Small intestine (tissue), 7 donors: ENCODE measurements around the gene RFC5. TPM values are rescaled to one million over a fixed set of nuclear protein-coding genes. Genes with fewer than 3 reads are reported as not detected.
"Not testable (repeated sequence)": the region's sequence is repeated elsewhere in the genome, so short reads cannot be mapped to it uniquely, and the experiment has no call there.

ENCODE experiments used
- DNase-seq, 2 donors: peaks; one replicate each; pipeline versions ENCODE4 v3.0.0 to v3.0.0-alpha.2; 2013
- FAIRE-seq: peaks from 2 replicates; lab custom pipeline; 2012; peaks lifted over from hg19 to GRCh38; lab: Jason Lieb, UNC
- H3K27ac ChIP-seq, 3 donors: one replicate each; pipeline ENCODE4 v1.5.1; 2013; ENCODE audit warnings: low read length in 2 of 3, mild to moderate bottlenecking in 2 of 3, control low read depth in 1 of 3, inconsistent platforms in 1 of 3, low read depth in 1 of 3, moderate library complexity in 1 of 3
- H3K27me3 ChIP-seq, 3 donors: one replicate each; pipeline ENCODE4 v1.6.1; 2013; ENCODE audit warnings: low read length in 3 of 3, inconsistent platforms in 1 of 3; ENCODE audit not compliant: control insufficient read depth in 3 of 3, insufficient read depth in 3 of 3
- H3K36me3 ChIP-seq, 3 donors: one replicate each; pipeline ENCODE4 v1.6.1; 2013; ENCODE audit warnings: low read length in 3 of 3, inconsistent platforms in 1 of 3, low read depth in 1 of 3, mild to moderate bottlenecking in 1 of 3, moderate library complexity in 1 of 3; ENCODE audit not compliant: control insufficient read depth in 3 of 3, insufficient read depth in 2 of 3
- H3K4me1 ChIP-seq, 3 donors: one replicate each; pipeline ENCODE4 v1.6.1; 2013; ENCODE audit warnings: low read length in 2 of 3, inconsistent platforms in 1 of 3, low read depth in 1 of 3, mild to moderate bottlenecking in 1 of 3, moderate library complexity in 1 of 3; ENCODE audit not compliant: control insufficient read depth in 3 of 3, insufficient read depth in 2 of 3
- H3K4me3 ChIP-seq, 3 donors: one replicate each; pipeline ENCODE4 v1.5.1; 2013; ENCODE audit warnings: low read length in 3 of 3, control low read depth in 1 of 3, inconsistent platforms in 1 of 3, low read depth in 1 of 3, mild to moderate bottlenecking in 1 of 3, moderate library complexity in 1 of 3
- H3K9me3 ChIP-seq, 2 donors: one replicate each; pipeline ENCODE4 v1.6.1; 2013; ENCODE audit warnings: low read depth in 1 of 2, low read length in 1 of 2; ENCODE audit not compliant: control insufficient read depth in 2 of 2, insufficient read depth in 1 of 2
- WGBS, 3 donors: extraction: QIAGEN DNeasy Blood & Tissue Kit; methylation state at CpG; one replicate each; pipeline ENCODE4 v1.1.7; 2013; 5-methylcytosine and 5-hydroxymethylcytosine counted together
- polyA plus RNA-seq, 4 donors: library from polyadenylated mRNA; stranded (reverse) in 3 of 4; unstranded in 1 of 4; fragments of 200-250 nt in 3 of 4; fragments of 120-200 nt in 1 of 4; gene quantifications; one replicate each; pipeline versions ENCODE4 v1.2.1 to v1.2.3, GENCODE V29; 2013
- donor health status: healthy with polysubstance abuse.
- donor health status: control.
- donor health status: control.
- donor health status: Bipolar disorder and iron deficiency.
- donor health status: healthy.

Gene RFC5
- polyA plus RNA-seq, 4 donors, result 6.5 to 21.8 (median 11.3) TPM

DNA sequence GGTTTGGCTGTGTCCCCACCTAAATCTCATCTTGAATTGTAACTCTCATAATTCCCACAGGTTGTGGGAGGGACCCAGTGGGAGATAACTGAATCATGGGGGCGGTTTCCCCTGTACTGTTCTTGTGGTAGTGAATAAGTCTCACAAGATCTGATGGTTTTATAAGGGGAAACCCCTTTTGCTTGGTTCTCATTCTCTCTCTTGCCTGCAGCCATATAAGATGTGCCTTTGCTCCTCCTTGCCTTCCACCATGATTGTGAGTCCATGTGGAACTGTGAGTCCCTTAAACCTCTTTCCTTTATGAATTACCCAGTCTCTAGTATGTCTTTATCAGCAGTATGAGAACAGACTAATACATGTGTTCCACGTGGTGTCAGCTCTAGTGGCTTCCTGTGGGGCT, 16.7 kb upstream of the RFC5 start:
- not testable (repeated sequence) for FAIRE-seq, H3K4me3 ChIP-seq, H3K27me3 ChIP-seq, DNase-seq, H3K36me3 ChIP-seq, H3K4me1 ChIP-seq, H3K27ac ChIP-seq, H3K9me3 ChIP-seq
- WGBS, 3 donors, result 68 to 76% (median 68%) methylated on average over 2 of the region's 2 CpGs

DNA sequence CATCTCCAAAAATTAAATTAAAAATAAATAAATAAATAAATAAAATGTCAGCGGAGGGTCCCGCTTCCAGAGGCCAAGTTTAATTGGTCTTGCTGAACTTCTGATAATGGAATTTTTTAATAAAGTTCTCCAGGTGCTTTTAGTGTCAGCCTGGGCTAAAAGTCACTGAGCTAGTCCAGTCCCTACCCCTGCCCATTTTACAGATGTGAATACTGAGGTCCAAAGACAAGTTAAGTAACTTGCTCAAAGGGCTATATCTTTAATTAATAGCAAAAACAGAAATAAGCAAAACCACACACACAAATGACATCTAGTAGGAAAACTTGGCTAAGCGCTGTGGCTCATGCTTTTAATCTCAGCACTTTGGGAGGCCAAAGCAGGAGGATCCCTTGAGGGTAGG, 5.6 kb upstream of the RFC5 start:
- Histone ChIP-seq H3K27ac (no peak overlapping the region), H3K9me3 (no peaks in the 10 kb centered on the region), H3K4me1 (peaks cover 0 to 2% (median 0%) of the 10 kb centered on the region in 3 donors), H3K27me3 (no peaks in the 10 kb centered on the region), H3K4me3 (no peak overlapping the region), H3K36me3 (no peaks in the 10 kb centered on the region)
- DNase-seq (no peak), FAIRE-seq (no peak)
- 96 to 97% (median 97%) methylated on average over 3 of the region's 3 CpGs for WGBS, 3 donors

DNA sequence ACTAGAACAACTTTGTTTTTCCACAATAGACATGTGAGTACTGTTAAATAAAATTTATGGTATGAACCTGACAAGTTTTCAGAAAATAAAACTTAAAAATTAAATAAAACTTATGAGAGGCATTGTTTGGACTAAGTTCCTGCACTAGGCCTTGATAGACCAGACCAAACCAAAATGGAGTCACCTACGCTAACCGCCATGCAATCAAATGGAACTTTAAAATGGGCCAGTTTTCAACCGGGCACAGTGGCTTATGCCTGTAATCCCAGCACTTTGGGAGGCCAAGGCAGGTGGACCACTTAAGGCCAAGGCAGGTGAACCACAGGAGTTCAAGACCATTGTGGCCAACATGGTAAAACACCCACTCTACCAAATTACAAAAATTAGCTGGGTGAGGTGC, 5.1 kb upstream of the RFC5 start:
- Histone ChIP-seq H3K9me3 (no peaks in the 10 kb centered on the region), H3K4me1 (peaks cover 0 to 6% (median 2%) of the 10 kb centered on the region in 3 donors), H3K27ac (no peak overlapping the region), H3K27me3 (no peaks in the 10 kb centered on the region), H3K4me3 (no peak overlapping the region), H3K36me3 (no peaks in the 10 kb centered on the region)
- 98 to 100% (median 99%) methylated on average over 3 of the region's 3 CpGs for WGBS, 3 donors
- DNase-seq (no peak), FAIRE-seq (no peak)

DNA sequence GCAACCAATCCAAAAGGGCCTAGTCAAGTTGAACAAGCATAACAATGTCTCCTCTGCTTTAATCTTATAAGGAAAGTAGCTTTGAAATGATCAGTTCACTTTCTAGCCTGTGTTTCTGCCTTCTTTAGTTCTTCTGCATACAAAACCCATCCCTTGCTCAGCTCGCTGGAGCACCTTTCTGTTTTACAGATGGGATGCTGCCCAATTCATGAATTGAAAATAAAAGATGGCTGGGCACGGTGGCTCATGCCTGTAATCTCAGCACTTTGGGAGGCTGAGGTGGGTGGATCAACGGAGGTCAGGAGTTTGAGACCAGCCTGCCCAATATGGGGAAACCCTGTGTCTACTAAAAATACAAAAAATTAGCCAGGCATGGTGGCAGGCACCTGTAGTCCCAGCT, 4.5 kb upstream of the RFC5 start:
- Histone ChIP-seq H3K9me3 (no peaks in the 10 kb centered on the region), H3K36me3 (no peaks in the 10 kb centered on the region), H3K27ac (no peak overlapping the region), H3K27me3 (no peaks in the 10 kb centered on the region), H3K4me1 (peaks cover 0 to 6% (median 2%) of the 10 kb centered on the region in 3 donors), H3K4me3 (no peak overlapping the region)
- DNase-seq, result no peak
- WGBS, 3 donors, result 91 to 95% (median 93%) methylated on average over 3 of the region's 3 CpGs
- FAIRE-seq, result no peak

DNA sequence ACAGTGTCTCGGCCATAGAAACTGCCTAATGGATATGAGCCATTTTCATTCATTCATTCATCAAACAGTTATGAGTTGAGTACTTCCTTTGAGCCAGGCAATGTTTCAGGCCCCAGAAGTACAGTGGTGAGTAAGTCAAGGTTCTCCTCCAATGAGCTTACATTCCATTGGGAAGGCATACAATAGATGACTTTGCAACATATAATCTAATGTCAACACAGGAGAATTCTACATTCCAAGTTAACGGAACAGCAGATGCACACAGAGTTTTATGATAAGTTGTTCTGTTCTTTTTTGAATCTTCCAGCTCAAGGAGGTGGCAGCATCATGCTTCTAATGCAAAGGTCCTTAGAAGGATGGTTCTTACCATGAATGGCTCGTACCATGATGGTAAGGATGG, 3.2 kb upstream of the RFC5 start:
- Histone ChIP-seq H3K36me3 (no peaks in the 10 kb centered on the region), H3K27ac (no peak overlapping the region), H3K4me1 (peaks cover 2 to 6% (median 4%) of the 10 kb centered on the region in 3 donors), H3K4me3 (no peak overlapping the region), H3K27me3 (no peaks in the 10 kb centered on the region), H3K9me3 (no peaks in the 10 kb centered on the region)
- 77 to 88% (median 84%) methylated on average over 3 of the region's 3 CpGs for WGBS, 3 donors
- DNase-seq (no peak), FAIRE-seq (no peak)

DNA sequence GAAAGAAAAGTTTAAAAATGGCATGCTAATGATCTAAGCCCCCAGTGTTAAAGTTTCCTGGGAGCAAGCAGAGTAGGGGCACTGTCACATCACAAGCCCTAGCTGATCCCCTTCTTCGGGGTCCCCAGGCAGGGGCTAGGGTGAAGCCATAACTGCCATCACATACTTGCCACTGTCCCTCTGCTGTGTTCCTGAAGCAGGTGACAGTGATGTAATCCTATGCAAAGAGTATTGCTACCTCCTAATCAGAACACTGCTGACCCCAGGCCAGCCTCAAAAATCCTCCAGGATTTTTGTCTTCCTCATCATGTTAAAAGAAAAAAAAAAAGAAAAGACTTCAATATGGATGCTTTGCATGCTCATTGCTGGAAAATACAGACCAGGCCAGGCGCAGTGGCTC, 1.2 kb upstream of the RFC5 start:
- FAIRE-seq (no peak), DNase-seq (no peak)
- H3K4me3 ChIP-seq, result no peak overlapping the region
- no peak overlapping the region for H3K27ac ChIP-seq
- peaks cover 2 to 6% (median 4%) of the 10 kb centered on the region in 3 donors for H3K4me1 ChIP-seq
- H3K36me3 ChIP-seq, result peaks cover 0 to 9% (median 7%) of the 10 kb centered on the region in 3 donors
- no peaks in the 10 kb centered on the region for H3K9me3 ChIP-seq
- no peaks in the 10 kb centered on the region for H3K27me3 ChIP-seq
- WGBS, 3 donors, result 81 to 91% (median 86%) methylated on average over 2 of the region's 2 CpGs

DNA sequence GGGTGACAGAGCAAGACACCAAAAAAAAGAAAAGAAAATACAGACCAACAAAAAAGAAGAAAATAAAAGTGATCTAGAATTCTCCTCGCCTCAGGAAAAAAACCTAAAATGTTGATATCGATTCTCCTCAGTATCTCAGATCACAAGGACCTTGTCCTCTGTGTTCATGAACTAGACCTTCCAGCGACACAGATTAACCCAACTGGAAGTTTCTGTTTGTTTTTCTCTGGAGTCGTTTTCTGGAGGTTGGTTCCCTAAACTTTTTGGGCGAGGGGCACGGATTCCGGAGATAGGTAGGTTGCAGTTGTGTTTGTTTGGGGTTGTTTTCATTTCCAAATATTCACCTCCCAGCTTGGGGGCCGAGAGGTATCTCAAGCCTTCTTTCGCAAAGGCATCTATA, 559 bp upstream of the RFC5 start:
- Histone ChIP-seq H3K36me3 (peaks cover 0 to 9% (median 7%) of the 10 kb centered on the region in 3 donors), H3K27ac (no peak overlapping the region), H3K9me3 (no peaks in the 10 kb centered on the region), H3K4me1 (peaks cover 2 to 6% (median 4%) of the 10 kb centered on the region in 3 donors), H3K27me3 (no peaks in the 10 kb centered on the region), H3K4me3 (peak overlapping the region in 1 of 3 donors; percentile 79)
- no peak for FAIRE-seq
- WGBS, 3 donors, result 8 to 25% (median 16%) methylated on average over 9 of the region's 9 CpGs
- DNase-seq, result peak in 1 of 2 donors; percentile 13

DNA sequence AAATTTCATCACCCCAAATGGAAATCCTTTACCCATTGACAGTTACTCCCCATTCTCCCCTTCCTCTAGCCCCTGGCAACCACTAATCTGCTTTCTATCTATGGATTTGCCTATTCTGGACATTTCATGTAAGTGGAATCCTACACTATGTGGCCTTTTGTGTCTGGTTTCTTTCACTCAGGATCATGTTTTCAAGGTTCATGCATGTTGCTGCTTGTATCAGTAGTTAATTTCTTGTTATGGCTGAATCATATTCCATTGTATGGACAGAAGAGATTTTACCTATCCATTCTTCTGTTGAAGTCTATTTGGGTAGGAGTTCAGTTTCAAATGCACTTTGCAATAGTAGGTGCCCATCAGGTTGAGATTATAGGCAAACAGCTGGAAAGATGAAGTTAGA, 1.4 kb downstream of the RFC5 start:
- Histone ChIP-seq H3K9me3 (no peaks in the 10 kb centered on the region), H3K4me1 (peaks cover 2 to 6% (median 4%) of the 10 kb centered on the region in 3 donors), H3K36me3 (peaks cover 0 to 18% (median 9%) of the 10 kb centered on the region in 3 donors), H3K27me3 (no peaks in the 10 kb centered on the region), H3K4me3 (no peak overlapping the region), H3K27ac (no peak overlapping the region)
- FAIRE-seq, result no peak
- DNase-seq, result no peak

DNA sequence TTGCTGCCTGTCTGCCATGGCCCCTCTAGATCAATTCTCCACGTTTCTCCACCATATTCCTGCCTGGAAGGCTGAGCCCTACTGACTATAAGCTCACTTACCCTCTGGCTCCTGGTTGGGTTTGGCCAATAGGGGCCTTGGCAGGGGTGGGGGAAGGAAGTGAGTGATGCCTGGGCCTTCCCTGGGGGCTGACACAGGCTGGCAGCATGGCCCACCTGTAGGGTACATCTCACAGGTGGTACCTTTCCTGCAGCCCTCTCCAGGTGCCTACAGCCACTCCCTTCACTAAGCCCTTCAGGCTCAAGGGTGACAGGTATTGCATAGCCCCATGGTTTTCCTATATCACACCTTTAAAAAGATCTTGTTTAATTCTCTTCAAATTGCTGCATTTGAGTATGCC, 3.5 kb downstream of the RFC5 start:
- peaks cover 0 to 29% (median 11%) of the 10 kb centered on the region in 3 donors for H3K36me3 ChIP-seq
- 68 to 83% (median 81%) methylated on average over 1 of the region's 1 CpG for WGBS, 3 donors
- H3K27ac ChIP-seq, result no peak overlapping the region

More for the DNA sequence above, 3.5 kb downstream of the RFC5 start:
- no peaks in the 10 kb centered on the region for H3K27me3 ChIP-seq
- FAIRE-seq (no peak), DNase-seq (no peak)
- no peaks in the 10 kb centered on the region for H3K9me3 ChIP-seq
- H3K4me1 ChIP-seq, result peaks cover 2 to 6% (median 4%) of the 10 kb centered on the region in 3 donors
- H3K4me3 ChIP-seq, result no peak overlapping the region
